RWPE1 (cell line): ENCODE data around the gene STON2.
A peak's percentile ranks its signal among the peaks of the same experiment; 100 is the strongest.

Experiments used
- CTCF ChIA-PET: fragments of 350-600 bp; sonication (Branson Sonifier 250); formaldehyde crosslinking; extraction: SDS; loops from one replicate; lab custom pipeline; 2021; lab: Yijun Ruan, JAX
- POLR2A ChIA-PET: fragments of 400-600 bp; formaldehyde crosslinking; extraction: SDS; loops from one replicate; lab custom pipeline; 2020; ENCODE audit warnings: antibody characterized with exemption; ENCODE audit not compliant: low non-redundant PET; lab: Yijun Ruan, JAX
- DNase-seq: peaks from one replicate; pipeline ENCODE4 v3.0.0; 2012; ENCODE audit warnings: low spot score
- H3K27ac ChIP-seq: fragments of 450-650 bp; 2 replicates; pipeline ENCODE4 v1.5.1; 2017
- TF ChIP-seq, protein P1 (sequence below): fragments of 450-650 bp; conservative IDR thresholded peaks from 2 replicates; pipeline ENCODE4 v1.5.1; 2017; ENCODE audit warnings: low read depth, mild to moderate bottlenecking

STON2 gene

GRCh38 chr14:81343701-81344100 lies 56.4 kb downstream of the STON2 start:
- CTCF ChIA-PET = interaction anchor here (0.6 kb wide), 1 partner anchor 21 kb away, joined by 3 read pairs; no protein-coding TSS in a partner anchor
- TF ChIP-seq, protein P1, sequence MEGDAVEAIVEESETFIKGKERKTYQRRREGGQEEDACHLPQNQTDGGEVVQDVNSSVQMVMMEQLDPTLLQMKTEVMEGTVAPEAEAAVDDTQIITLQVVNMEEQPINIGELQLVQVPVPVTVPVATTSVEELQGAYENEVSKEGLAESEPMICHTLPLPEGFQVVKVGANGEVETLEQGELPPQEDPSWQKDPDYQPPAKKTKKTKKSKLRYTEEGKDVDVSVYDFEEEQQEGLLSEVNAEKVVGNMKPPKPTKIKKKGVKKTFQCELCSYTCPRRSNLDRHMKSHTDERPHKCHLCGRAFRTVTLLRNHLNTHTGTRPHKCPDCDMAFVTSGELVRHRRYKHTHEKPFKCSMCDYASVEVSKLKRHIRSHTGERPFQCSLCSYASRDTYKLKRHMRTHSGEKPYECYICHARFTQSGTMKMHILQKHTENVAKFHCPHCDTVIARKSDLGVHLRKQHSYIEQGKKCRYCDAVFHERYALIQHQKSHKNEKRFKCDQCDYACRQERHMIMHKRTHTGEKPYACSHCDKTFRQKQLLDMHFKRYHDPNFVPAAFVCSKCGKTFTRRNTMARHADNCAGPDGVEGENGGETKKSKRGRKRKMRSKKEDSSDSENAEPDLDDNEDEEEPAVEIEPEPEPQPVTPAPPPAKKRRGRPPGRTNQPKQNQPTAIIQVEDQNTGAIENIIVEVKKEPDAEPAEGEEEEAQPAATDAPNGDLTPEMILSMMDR = no peak
- no peak overlapping the region for H3K27ac ChIP-seq
- POLR2A ChIA-PET = no interaction called here
- DNase-seq = no peak

- TF ChIP-seq, protein P1 = no peak
- POLR2A ChIA-PET = no interaction called here
- CTCF ChIA-PET = interaction anchor here (0.6 kb wide), 1 partner anchor 22 kb away, joined by 3 read pairs; no protein-coding TSS in a partner anchor
Observed at GRCh38 chr14:81342850-81343580, 57.1 kb downstream of the STON2 start.

GRCh38 chr14:81341781-81342180 lies 58.3 kb downstream of the STON2 start:
- CTCF ChIA-PET = no interaction called here

More at GRCh38 chr14:81342850-81343580, 57.1 kb downstream of the STON2 start:
- peak overlapping the region; percentile 30; the same call in 1 of the 2 replicates for H3K27ac ChIP-seq
- no peak for DNase-seq

GRCh38 chr14:81341370-81341769 lies 58.8 kb downstream of the STON2 start:
- no peak overlapping the region for H3K27ac ChIP-seq
- TF ChIP-seq, protein P1 = no peak
- CTCF ChIA-PET = no interaction called here
- POLR2A ChIA-PET = no interaction called here
- no peak for DNase-seq

More at GRCh38 chr14:81341781-81342180, 58.3 kb downstream of the STON2 start:
- no peak overlapping the region for H3K27ac ChIP-seq
- DNase-seq = no peak
- TF ChIP-seq, protein P1 = no peak
- POLR2A ChIA-PET = no interaction called here

- TF ChIP-seq, protein P1 = no peak
- POLR2A ChIA-PET = no interaction called here
- H3K27ac ChIP-seq = no peak overlapping the region
- CTCF ChIA-PET = interaction anchor here (1.5 kb wide), 1 partner anchor 113 kb away, joined by 3 read pairs; no protein-coding TSS in a partner anchor
- no peak for DNase-seq
Observed at GRCh38 chr14:81340201-81340600, 59.9 kb downstream of the STON2 start.

DNA sequence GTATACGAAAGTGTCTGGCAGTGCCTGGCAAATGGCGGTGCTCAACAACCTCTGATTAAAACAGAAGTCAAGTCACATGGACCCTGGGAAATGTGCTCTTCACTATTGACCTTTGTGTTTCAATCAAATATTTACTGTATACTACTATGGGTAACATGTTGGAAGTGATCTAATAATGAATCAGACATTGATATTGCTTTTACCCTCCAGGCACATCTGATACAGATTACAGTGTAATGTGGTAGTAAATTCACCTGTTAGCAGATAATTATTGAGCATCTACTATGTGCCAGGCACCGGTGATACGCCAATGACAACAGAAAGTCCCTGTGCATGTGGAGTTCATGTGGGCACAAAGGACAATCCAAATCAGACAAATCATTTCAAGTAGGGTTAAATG lies 63.1 kb downstream of the STON2 start:
- ChIA-PET CTCF (no interaction called here), POLR2A (no interaction called here)
- TF ChIP-seq, protein P1 = no peak
- H3K27ac ChIP-seq = no peak overlapping the region
- DNase-seq = peak; percentile 38
